ENCODE results near the gene MAPRE3.
A peak's percentile ranks its signal among the peaks of the same experiment; 100 is the strongest.
"Not testable (repeated sequence)": the region's sequence is repeated elsewhere in the genome, so short reads cannot be mapped to it uniquely, and the experiment has no call there.

Gene MAPRE3

DNA sequence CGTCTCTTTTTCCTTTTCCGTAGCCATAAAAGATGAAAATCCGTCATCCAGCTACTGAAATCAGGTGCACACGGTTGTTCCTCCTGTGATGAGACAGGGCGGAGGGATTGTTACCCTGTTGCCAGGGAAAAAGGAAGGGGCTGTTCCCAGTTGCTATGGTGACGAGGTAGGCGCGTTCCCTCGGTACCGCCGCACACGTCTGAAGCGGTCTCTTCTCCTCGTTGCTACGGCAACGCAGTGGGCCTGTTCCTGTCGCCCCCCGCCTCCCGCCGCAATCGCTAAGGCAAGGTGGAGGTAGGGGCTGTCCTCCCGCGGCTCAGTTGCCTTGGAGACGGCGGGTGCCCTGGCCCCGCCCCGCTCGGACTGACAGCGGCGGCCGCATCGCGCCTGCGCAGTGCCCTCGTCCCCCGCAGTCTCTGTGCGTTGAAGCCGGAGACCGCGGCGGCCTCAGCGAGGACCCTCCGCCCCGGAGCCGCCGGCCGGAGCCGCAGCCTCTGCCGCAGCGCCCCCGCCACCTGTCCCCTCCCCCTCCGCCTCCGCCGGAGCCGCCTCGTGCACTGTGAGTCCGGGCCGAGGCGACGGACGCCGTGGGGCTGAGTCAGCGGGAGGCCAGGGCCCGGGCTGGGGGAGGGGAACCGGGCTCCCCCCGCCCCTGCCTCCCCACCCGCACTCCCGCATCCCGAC, at the start of gene MAPRE3:
TSS of gene MAPRE3 (plus strand) at position 394 of the 684 bp plus-strand sequence. CDS start 51,582 bp downstream, outside the sequence.
- DNase-seq (ENCODE audit: low read depth in 3 of 3, low spot score in 1 of 3), result peak; percentile 37 to 67 (median 54)

GRCh38 chr2:26921323-26921722, 49.1 kb upstream of the MAPRE3 start:
- DNase-seq (ENCODE audit: low read depth in 3 of 3, low spot score in 1 of 3), result no peak

DNA sequence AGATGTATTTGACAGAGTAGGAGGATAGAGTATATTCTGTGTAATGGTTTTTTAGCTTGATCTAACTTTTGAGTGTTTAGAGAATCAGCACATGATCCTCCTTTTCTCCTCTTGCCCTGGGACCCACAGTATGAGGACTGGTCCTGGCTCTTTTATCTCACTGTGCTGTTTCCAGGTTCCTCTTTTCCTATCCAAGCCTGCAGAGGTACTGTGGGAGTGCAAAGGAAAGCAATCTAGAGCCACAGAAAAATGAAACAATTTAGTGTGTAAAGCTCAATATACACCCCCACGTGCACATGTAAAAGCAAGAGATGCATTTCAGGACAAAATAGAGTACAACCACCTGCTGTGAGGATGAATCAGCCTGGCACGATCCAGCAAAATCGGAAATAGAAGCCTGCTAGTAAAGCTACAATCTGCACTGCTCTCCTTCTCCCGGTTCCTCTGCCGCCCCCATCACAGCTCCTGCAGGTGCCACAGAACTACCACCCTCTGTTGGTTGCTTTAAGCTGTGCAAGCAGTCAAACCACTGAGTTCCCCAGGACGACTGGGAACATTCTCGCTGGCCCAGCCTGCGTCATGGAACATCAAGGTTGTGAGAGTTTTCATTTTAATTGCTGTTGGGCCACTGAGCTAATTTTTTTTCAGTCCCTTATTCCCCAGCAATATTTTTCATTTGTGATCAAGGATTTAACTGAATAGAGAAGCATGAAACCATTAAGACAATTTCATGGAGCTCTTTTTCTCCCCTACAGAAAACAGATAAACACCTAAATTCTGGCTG, 47.8 kb upstream of the MAPRE3 start:
- DNase-seq (ENCODE audit: low read depth in 3 of 3, low spot score in 1 of 3), result peak in 1 of 3 donors; percentile 5

- not testable (repeated sequence) for DNase-seq (ENCODE audit: low read depth in 3 of 3, low spot score in 1 of 3)
Observed at GRCh38 chr2:26923189-26923466, 47.3 kb upstream of the MAPRE3 start.

DNA sequence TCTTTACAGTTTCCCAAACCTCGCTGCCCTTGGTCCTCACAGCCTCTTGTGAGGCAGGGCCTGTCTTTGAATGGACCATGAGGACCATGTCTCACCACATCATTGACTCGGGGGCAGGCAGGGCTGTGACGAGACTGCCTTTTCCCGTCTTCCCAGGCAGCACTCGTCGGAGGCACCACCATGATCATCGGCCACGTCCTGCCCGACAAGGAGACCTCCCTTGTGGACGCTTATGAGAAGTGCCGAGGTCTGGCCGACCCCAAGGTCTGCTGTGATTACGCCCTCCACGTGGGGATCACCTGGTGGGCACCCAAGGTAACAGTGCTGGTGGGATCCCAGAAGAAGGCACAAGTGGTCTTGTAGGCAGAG, 45.7 kb upstream of the MAPRE3 start:
- no peak for DNase-seq (ENCODE audit: low read depth in 3 of 3, low spot score in 1 of 3)

DNA sequence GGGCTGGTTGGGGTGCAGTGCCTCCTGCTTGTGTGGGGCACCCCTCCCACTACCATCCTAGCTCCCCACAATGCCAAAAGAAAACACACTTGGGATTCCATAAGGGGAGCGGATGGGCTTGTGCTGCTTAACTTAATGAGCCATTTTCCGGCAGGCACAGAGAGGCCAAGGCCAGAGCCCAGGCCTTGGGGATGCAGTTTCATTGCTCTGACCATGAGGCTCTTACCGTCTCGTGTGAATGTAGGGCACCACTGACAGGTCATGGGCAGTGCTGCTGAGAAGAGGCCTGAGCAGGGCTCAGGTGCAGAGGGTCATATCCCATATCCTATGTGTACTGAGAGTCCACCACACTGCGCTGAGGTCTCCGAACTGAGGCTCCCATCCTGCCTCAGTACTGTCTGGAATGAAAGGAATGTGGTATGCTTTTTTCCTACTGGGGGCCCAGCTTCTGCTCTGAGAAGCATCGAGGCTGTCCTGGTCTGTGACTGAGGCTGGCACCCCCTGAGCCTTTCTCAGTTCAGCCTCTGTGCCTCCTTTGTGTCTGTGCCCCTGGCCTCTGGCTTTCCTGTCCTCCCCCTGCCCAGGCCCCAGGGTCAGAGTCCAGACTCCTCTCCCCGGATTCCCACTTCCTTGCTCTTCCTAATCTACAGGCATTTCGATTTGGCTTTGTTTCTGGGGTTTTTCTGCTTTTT, 45.2 kb upstream of the MAPRE3 start:
- DNase-seq (ENCODE audit: low read depth in 3 of 3, low spot score in 1 of 3), result no peak

GRCh38 chr2:26927221-26927620, 43.2 kb upstream of the MAPRE3 start:
- no peak for DNase-seq (ENCODE audit: low read depth in 3 of 3, low spot score in 1 of 3)

DNA sequence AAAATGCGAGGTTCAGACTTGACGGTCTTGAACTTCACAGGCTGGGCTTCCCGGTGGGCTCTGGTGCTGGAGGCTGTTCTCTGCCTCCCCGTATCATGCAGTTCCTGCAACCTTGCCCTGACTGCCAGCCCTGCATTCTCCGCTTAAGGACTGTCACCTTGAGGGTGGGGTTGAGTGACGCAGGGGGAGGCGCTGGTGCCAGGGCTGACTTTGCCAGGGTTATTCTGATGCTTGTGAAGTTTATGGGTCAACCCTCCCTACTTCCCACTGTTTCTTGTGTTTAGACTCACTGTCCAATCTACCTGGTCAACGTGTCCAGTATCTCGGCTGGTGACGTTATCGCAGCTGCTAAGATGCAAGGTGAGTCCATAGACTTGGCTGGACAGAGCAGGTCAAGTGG, 37.5 kb upstream of the MAPRE3 start:
- no peak for DNase-seq (ENCODE audit: low read depth in 3 of 3, low spot score in 1 of 3)

- DNase-seq (ENCODE audit: low read depth in 3 of 3, low spot score in 1 of 3), result no peak
Observed at GRCh38 chr2:26933431-26934334, 36.8 kb upstream of the MAPRE3 start.

DNA sequence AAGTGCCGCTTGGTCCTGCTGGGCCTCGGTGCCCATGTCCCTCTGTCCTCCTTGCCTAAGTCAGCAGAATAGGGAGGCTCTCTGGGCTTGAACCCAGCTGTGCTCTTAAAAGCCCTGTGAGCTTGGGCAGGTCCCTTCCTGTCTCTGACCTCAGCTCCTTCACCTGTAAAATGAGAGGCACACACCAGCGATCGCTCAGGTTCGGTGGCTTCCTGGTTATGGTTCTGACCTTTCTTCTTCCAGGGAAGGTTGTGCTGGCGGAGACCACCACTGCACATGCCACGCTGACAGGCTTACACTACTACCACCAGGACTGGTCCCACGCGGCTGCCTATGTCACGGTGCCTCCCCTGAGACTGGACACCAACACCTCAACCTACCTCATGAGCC, 36.1 kb upstream of the MAPRE3 start:
- no peak for DNase-seq (ENCODE audit: low read depth in 3 of 3, low spot score in 1 of 3)

DNA sequence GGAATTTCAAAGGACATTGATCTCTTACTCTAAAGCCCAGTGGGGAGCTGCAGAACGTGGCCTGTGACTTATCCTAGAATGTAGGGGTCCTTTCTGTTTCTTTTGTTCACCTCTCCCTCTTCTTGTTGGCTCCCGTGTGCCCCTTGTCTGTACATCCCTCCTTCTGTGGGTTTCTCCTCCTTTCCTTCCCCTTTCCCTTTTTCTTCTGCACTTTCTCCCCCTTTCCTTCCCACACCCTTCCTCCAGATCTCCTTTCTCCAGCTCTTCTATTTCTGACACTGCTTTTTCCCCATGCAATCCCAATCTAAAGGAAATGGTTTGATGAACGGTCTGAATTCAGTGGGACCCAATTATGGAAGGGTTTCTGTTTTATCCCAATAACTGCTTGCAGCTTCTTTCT, 35.5 kb upstream of the MAPRE3 start:
- DNase-seq (ENCODE audit: low read depth in 3 of 3, low spot score in 1 of 3), result no peak

DNA sequence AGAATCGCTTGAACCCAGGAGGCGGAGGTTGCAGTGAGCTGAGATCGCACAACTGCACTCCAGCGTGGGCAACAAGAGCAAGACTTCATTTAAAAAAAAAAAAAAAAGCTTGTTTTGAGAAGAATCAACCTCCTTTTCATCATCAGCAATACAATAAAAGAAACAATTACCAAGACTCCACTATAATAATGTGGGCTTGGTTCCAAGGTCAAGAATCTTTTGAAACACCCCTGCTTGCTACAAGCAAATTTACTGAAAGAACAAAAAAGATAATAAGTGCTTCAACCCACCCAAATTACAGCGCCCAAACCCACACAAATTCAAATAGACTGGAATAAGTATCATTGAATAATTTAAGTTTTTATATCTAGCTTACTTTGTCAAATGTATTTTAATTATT, 33.6 kb upstream of the MAPRE3 start:
- DNase-seq (ENCODE audit: low read depth in 3 of 3, low spot score in 1 of 3), result no peak

DNA sequence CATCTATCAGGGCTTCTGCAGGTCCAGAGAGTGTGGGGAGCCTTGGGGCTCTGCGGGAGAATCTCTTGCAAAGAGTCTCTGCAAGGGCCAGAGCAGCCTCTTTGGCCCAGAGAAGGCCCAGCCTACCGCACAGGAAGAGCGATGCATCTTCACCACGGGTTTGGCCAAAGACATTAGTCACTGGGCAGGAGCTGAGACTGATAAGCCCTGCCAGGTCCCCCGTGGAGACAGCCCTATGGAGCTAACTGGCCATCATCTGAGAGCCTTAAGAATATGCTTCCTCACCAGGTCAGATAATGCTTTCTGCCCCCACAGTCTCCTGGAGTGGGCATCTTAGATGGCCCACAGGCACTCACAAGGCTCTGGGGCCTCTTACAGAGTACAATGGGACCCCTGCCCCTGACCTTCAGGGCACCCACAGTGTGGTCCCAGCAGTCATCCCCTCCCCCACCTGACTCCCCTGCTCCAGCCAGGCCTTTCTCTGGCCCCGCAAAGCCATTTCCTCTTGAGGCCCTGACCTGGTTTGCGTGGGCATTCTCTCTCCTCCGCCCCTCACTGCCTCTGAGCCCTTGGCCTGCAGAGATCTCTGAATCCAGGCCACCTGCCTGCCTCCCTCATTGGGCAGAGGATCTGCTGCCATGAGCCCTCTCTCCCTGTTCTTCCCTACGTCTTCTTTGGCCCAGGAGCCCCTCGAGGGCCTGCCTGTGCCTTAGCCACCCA, 31.9 kb upstream of the MAPRE3 start:
- no peak for DNase-seq (ENCODE audit: low read depth in 3 of 3, low spot score in 1 of 3)

DNA sequence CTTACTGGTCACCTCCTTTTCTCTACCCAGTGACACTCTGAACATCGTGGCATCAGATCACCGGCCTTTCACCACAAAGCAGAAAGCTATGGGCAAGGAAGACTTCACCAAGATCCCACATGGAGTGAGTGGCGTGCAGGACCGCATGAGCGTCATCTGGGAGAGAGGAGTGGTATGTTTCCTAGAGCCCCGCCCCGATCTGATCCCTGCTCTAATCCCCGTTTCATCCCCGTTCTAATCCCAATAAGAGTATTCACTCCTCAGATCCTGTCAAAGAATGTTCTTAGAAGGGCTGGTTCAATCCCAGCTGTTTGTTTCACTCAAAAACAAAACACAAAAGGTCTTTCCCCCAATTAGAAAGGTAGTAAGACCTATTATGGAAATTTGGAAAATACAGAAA, 30.4 kb upstream of the MAPRE3 start:
- DNase-seq (ENCODE audit: low read depth in 3 of 3, low spot score in 1 of 3), result no peak

- DNase-seq (ENCODE audit: low read depth in 3 of 3, low spot score in 1 of 3), result no peak
Observed at GRCh38 chr2:26941486-26941885, 29.0 kb upstream of the MAPRE3 start.

- DNase-seq (ENCODE audit: low read depth in 3 of 3, low spot score in 1 of 3), result peak; percentile 17 to 59 (median 37)
Observed at GRCh38 chr2:26942543-26943295, 27.7 kb upstream of the MAPRE3 start.

DNA sequence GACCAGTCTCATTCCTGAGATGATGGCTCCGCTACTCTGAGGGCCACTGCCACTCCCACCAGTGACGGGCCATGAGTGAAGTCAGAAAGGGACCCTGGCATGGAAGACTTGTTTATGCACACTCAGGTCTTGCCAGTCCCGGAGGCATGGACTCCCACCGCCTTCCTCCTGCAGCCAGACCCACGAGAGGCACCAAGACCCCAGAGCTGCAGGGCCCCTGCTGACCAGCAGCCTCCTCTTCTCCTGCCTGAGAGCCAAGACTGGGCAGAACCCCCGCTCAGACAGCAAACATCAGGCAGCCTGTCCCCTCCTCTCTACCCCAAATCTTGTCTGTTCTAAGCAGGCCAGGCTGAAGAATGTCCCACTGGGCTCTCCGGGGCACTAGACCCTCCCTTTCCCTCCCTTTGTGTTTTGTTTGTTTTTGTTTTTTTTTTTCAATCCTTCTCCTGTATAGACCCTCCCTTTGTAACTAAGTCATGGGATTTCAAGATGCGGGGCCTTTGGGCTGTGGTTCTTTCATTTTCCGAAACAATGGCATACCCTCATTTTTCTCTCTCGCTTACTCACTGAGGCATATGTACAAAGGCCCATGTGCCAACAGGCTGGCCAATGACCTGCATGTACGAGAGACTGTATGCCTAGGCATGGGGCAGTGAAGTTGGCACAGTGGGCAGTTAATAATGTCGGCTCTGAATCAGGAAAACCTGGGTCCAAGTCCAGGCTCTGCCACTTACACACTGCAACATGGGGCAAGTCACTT, 24.3 kb upstream of the MAPRE3 start:
- no peak for DNase-seq (ENCODE audit: low read depth in 3 of 3, low spot score in 1 of 3)

- DNase-seq (ENCODE audit: low read depth in 3 of 3, low spot score in 1 of 3), result no peak
Observed at GRCh38 chr2:26946841-26947784, 23.3 kb upstream of the MAPRE3 start.
